A673 (cell line): Measurements from ENCODE around the gene PARN. TPM values are rescaled to one million over a fixed set of nuclear protein-coding genes. Genes with fewer than 3 reads are reported as not detected.

ENCODE experiments used
- BruUV-seq: library from RNA; stranded (reverse); fragments of 400-500 nt; replicated peaks from 2 replicates; lab custom pipeline; 2021; lab: Mats Ljungman, UMichigan
- CTCF ChIA-PET: fragments of 300-600 bp; sonication (Branson Sonifier 250); formaldehyde crosslinking; loops from one replicate; lab custom pipeline; 2022; ENCODE audit warnings: antibody characterized with exemption; lab: Charles Lee
- POLR2A ChIA-PET: fragments of 300-600 bp; sonication (Branson Sonifier 250); formaldehyde crosslinking; loops from one replicate; lab custom pipeline; 2022; ENCODE audit warnings: antibody characterized with exemption; ENCODE audit not compliant: low non-redundant PET; lab: Charles Lee
- DNase-seq: peaks from one replicate; pipeline ENCODE4 v3.0.0-alpha.2; 2015; ENCODE audit warnings: low spot score
- H3K27ac ChIP-seq: fragments of 200-600 bp; sonication (generic); 2 replicates; pipeline ENCODE4 v1.5.1; 2016; ENCODE audit warnings: mixed run types, low read depth, mild to moderate bottlenecking, mixed read lengths, antibody characterized with exemption, low read length; ENCODE audit not compliant: poor library complexity, severe bottlenecking
- H3K27me3 ChIP-seq: fragments of 200-600 bp; sonication (generic); replicated peaks from 2 replicates; pipeline ENCODE4 v1.6.1; 2017; ENCODE audit warnings: mixed run types, low read depth, mild to moderate bottlenecking, mixed read lengths, antibody characterized with exemption, low read length; ENCODE audit not compliant: insufficient read depth, poor library complexity
- H3K36me3 ChIP-seq: fragments of 200-600 bp; sonication (generic); 2 replicates; pipeline ENCODE4 v1.6.1; 2016; ENCODE audit warnings: mixed run types, mild to moderate bottlenecking, mixed read lengths, antibody characterized with exemption, low read length; ENCODE audit not compliant: insufficient read depth, poor library complexity, severe bottlenecking
- H3K4me1 ChIP-seq: fragments of 200-600 bp; sonication (generic); 2 replicates; pipeline ENCODE4 v1.6.1; 2017; ENCODE audit warnings: mixed run types, mild to moderate bottlenecking, mixed read lengths, antibody characterized with exemption, low read length; ENCODE audit not compliant: insufficient read depth, poor library complexity, severe bottlenecking
- H3K4me3 ChIP-seq: fragments of 200-600 bp; sonication (generic); 2 replicates; pipeline ENCODE4 v1.5.1; 2016; ENCODE audit warnings: low read depth, mixed run types, mild to moderate bottlenecking, mixed read lengths, low read length; ENCODE audit not compliant: poor library complexity, severe bottlenecking
- H3K9me3 ChIP-seq: fragments of 200-600 bp; sonication (generic); 2 replicates; pipeline ENCODE4 v1.6.1; 2016; ENCODE audit warnings: mixed run types, low read depth, mild to moderate bottlenecking, mixed read lengths, antibody characterized with exemption, low read length; ENCODE audit not compliant: poor library complexity, severe bottlenecking
- CTCF ChIP-seq: fragments of 300-800, 200-600 bp; sonication (generic); conservative IDR thresholded peaks from 2 replicates; pipeline ENCODE4 v1.5.1; 2017; ENCODE audit warnings: low read depth, mild to moderate bottlenecking, antibody characterized with exemption, low read length, moderate library complexity, mixed read lengths
- EZH2 ChIP-seq: fragments of 200-600 bp; sonication (generic); IDR thresholded peaks from 2 replicates; pipeline ENCODE4 v1.6.1; 2017; ENCODE audit warnings: borderline replicate concordance, low read depth, mild to moderate bottlenecking, mixed read lengths, antibody characterized with exemption, low read length; ENCODE audit not compliant: poor library complexity, severe bottlenecking
- intact Hi-C: fragments of 100-400 bp; cut with micrococcal nuclease; formaldehyde crosslinking; loops from one replicate; pipeline ENCODE4 v1.10.0; 2022; ENCODE audit not compliant: unreplicated experiment
- total RNA-seq: library from RNA; stranded (reverse); gene quantifications from 2 replicates; pipeline ENCODE4 v1.2.3, GENCODE V29; 2021

Gene PARN
- total RNA-seq, 1 experiment from 2014 or later = 37.5 TPM

- no TSS peak for BruUV-seq
Observed at GRCh38 chr16:14418795-14419225, 211.2 kb downstream of the PARN start.

GRCh38 chr16:14416184-14416583 is 213.9 kb downstream of the PARN start:
- BruUV-seq = no TSS peak
- no peaks in the 10 kb centered on the region for H3K36me3 ChIP-seq
- TF ChIP-seq EZH2 = no peak
- no peak for TF ChIP-seq CTCF
- no peak overlapping the region for H3K4me3 ChIP-seq
- H3K4me1 ChIP-seq = no peaks in the 10 kb centered on the region
- H3K9me3 ChIP-seq = no peaks in the 10 kb centered on the region
- intact Hi-C loops = no loop called here
- ChIA-PET POLR2A (no interaction called here), CTCF (no interaction called here)
- H3K27me3 ChIP-seq = no peaks in the 10 kb centered on the region
- H3K27ac ChIP-seq = no peak overlapping the region
- no peak for DNase-seq

More at GRCh38 chr16:14418795-14419225, 211.2 kb downstream of the PARN start:
- TF ChIP-seq CTCF (no peak), EZH2 (no peak)
- POLR2A ChIA-PET = interaction anchor here (0.6 kb wide), 1 partner anchor 11 kb away, joined by 4 read pairs; no protein-coding TSS in a partner anchor
- intact Hi-C loops = no loop called here
- Histone ChIP-seq H3K27me3 (no peaks in the 10 kb centered on the region), H3K4me3 (no peak overlapping the region), H3K4me1 (no peaks in the 10 kb centered on the region), H3K27ac (no peak overlapping the region), H3K36me3 (no peaks in the 10 kb centered on the region), H3K9me3 (no peaks in the 10 kb centered on the region)
- DNase-seq = no peak
- CTCF ChIA-PET = no interaction called here

- Histone ChIP-seq H3K9me3 (no peaks in the 10 kb centered on the region), H3K27me3 (no peaks in the 10 kb centered on the region), H3K4me3 (no peak overlapping the region), H3K36me3 (no peaks in the 10 kb centered on the region), H3K4me1 (no peaks in the 10 kb centered on the region), H3K27ac (no peak overlapping the region)
- POLR2A ChIA-PET = interaction anchor here (0.6 kb wide), 1 partner anchor 224 kb away, joined by 4 read pairs; no protein-coding TSS in a partner anchor
- CTCF ChIA-PET = no interaction called here
- TF ChIP-seq EZH2 = no peak
- TF ChIP-seq CTCF = no peak
- intact Hi-C loops = no loop called here
- no peak for DNase-seq
- no TSS peak for BruUV-seq
Observed at GRCh38 chr16:14415291-14415690, 214.8 kb downstream of the PARN start.
